Type B pancreatic cell (in vitro differentiated cells): Measurements from ENCODE around the gene AVPR1A. TPM values are rescaled to one million over a fixed set of nuclear protein-coding genes. Genes with fewer than 3 reads are reported as not detected.

Experiments used
- DNase-seq: peaks from one replicate; pipeline ENCODE4 v3.0.0; 2021; ENCODE audit warnings: mixed read lengths; ENCODE audit not compliant: unreplicated experiment; ENCODE audit errors: extremely low spot score
- H3K27ac Mint-ChIP-seq: 2 replicates; pipeline ENCODE4 v1.8.0; 2021; ENCODE audit warnings: mild to moderate bottlenecking, mixed read lengths
- H3K27me3 Mint-ChIP-seq: 2 replicates; pipeline ENCODE4 v1.8.0; 2021; ENCODE audit warnings: mixed read lengths
- H3K36me3 Mint-ChIP-seq: 2 replicates; pipeline ENCODE4 v1.8.0; 2021; ENCODE audit warnings: mixed read lengths
- H3K4me1 Mint-ChIP-seq: one replicate; pipeline ENCODE4 v1.8.0; 2021; ENCODE audit warnings: mixed read lengths; ENCODE audit not compliant: unreplicated experiment
- H3K4me3 Mint-ChIP-seq: 2 replicates; pipeline ENCODE4 v1.8.0; 2021; ENCODE audit warnings: mild to moderate bottlenecking, mixed read lengths
- H3K9me3 Mint-ChIP-seq: 2 replicates; pipeline ENCODE4 v1.8.0; 2021; ENCODE audit warnings: mixed read lengths
- total RNA-seq: library from RNA; stranded (reverse); gene quantifications from 2 replicates; pipeline ENCODE4 v1.2.1, GENCODE V29; 2021; ENCODE audit warnings: low replicate concordance
- TF ChIP-seq, protein P1 (sequence below): fragments of 200-600 bp; sonication (generic); conservative IDR thresholded peaks from 2 replicates; pipeline ENCODE4 v1.5.0; 2021; ENCODE audit warnings: antibody characterized with exemption, mild to moderate bottlenecking

The AVPR1A gene
- total RNA-seq, 1 donor from 2014 or later = 5.1 TPM

GRCh38 chr12:63163541-63163940, 12.5 kb upstream of the AVPR1A start:
- Mint-ChIP-seq H3K9me3 (no peaks in the 10 kb centered on the region), H3K27ac (no peak overlapping the region), H3K36me3 (no peaks in the 10 kb centered on the region), H3K4me3 (no peak overlapping the region), H3K27me3 (peaks cover 20% of the 10 kb centered on the region), H3K4me1 (no peaks in the 10 kb centered on the region)
- TF ChIP-seq, protein P1, sequence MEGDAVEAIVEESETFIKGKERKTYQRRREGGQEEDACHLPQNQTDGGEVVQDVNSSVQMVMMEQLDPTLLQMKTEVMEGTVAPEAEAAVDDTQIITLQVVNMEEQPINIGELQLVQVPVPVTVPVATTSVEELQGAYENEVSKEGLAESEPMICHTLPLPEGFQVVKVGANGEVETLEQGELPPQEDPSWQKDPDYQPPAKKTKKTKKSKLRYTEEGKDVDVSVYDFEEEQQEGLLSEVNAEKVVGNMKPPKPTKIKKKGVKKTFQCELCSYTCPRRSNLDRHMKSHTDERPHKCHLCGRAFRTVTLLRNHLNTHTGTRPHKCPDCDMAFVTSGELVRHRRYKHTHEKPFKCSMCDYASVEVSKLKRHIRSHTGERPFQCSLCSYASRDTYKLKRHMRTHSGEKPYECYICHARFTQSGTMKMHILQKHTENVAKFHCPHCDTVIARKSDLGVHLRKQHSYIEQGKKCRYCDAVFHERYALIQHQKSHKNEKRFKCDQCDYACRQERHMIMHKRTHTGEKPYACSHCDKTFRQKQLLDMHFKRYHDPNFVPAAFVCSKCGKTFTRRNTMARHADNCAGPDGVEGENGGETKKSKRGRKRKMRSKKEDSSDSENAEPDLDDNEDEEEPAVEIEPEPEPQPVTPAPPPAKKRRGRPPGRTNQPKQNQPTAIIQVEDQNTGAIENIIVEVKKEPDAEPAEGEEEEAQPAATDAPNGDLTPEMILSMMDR = no peak
- no peak for DNase-seq

GRCh38 chr12:63155375-63155774, 4.4 kb upstream of the AVPR1A start:
- TF ChIP-seq, protein P1 = no peak
- Mint-ChIP-seq H3K27ac (no peak overlapping the region), H3K9me3 (peaks cover 12% of the 10 kb centered on the region), H3K27me3 (peaks cover 42% of the 10 kb centered on the region), H3K4me3 (no peak overlapping the region), H3K36me3 (no peaks in the 10 kb centered on the region), H3K4me1 (peaks cover 15% of the 10 kb centered on the region)
- DNase-seq = no peak

DNA sequence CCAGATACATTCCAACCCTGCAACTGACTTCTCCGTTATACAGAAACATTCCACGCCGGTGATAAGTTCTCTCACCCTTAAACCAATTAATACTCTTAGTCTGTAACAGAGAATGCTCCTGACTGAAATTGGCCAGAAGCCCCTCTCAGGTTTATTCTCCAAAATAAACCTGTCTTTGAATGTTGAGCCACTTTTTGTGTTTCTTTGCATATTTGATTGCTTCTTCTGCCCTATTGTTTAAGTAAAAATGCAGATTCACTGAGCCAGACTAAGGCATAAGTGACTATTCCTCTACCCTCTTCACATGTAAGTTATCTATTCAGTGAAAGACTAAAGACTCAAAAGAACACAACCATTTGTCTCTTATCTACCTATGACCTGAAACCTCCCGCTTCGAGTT, 3.6 kb upstream of the AVPR1A start:
- Mint-ChIP-seq H3K36me3 (no peaks in the 10 kb centered on the region), H3K27ac (no peak overlapping the region), H3K4me3 (no peak overlapping the region), H3K4me1 (peaks cover 20% of the 10 kb centered on the region), H3K9me3 (peaks cover 12% of the 10 kb centered on the region), H3K27me3 (peaks cover 50% of the 10 kb centered on the region)
- TF ChIP-seq, protein P1 = no peak
- DNase-seq = no peak

- TF ChIP-seq, protein P1 = no peak
- Mint-ChIP-seq H3K4me1 (peaks cover 21% of the 10 kb centered on the region), H3K36me3 (no peaks in the 10 kb centered on the region), H3K9me3 (peaks cover 12% of the 10 kb centered on the region), H3K27ac (no peak overlapping the region), H3K4me3 (peak overlapping the region; percentile 88), H3K27me3 (peaks cover 68% of the 10 kb centered on the region)
- no peak for DNase-seq
These were observed 1.3 kb upstream of the AVPR1A start for GRCh38 chr12:63152321-63152700.

- Mint-ChIP-seq H3K9me3 (peaks cover 12% of the 10 kb centered on the region), H3K27ac (no peak overlapping the region), H3K4me1 (peaks cover 21% of the 10 kb centered on the region), H3K4me3 (peak overlapping the region; percentile 88), H3K36me3 (no peaks in the 10 kb centered on the region), H3K27me3 (peaks cover 71% of the 10 kb centered on the region)
- peak; percentile 72 for DNase-seq
- TF ChIP-seq, protein P1 = peak; percentile 91
These were observed 771 bp upstream of the AVPR1A start for GRCh38 chr12:63151623-63152320.
